Tibial nerve (tissue), 4 donors: ENCODE measurements around the gene PPP4R3B. TPM values are rescaled to one million over a fixed set of nuclear protein-coding genes. Genes with fewer than 3 reads are reported as not detected.

Source experiments
- DNase-seq, 2 donors: peaks; one replicate each; pipeline ENCODE4 v3.0.0-alpha.2; 2019; ENCODE audit warnings: low spot score in 2 of 2
- H3K27ac ChIP-seq, 4 donors: fragments of 200-600 bp; sonication (generic) in 3 of 4; one replicate each; pipeline ENCODE4 v1.5.1; 2017 to 2019; ENCODE audit warnings: mild to moderate bottlenecking in 1 of 4
- H3K27me3 ChIP-seq, 2 donors: fragments of 200-600 bp; sonication (generic) in 1 of 2; one replicate each; pipeline versions ENCODE4 v1.5.1 to v1.6.0; 2017 to 2019
- H3K36me3 ChIP-seq, 3 donors: fragments of 200-600 bp; sonication (generic); one replicate each; pipeline ENCODE4 v1.5.1; 2018 to 2019
- H3K4me1 ChIP-seq, 4 donors: fragments of 200-600 bp; sonication (generic) in 3 of 4; one replicate each; pipeline ENCODE4 v1.5.1; 2017 to 2019
- H3K4me3 ChIP-seq, 4 donors: fragments of 200-600 bp; sonication (generic) in 3 of 4; one replicate each; pipeline ENCODE4 v1.5.1; 2017 to 2019; ENCODE audit warnings: mild to moderate bottlenecking in 1 of 4, moderate library complexity in 1 of 4
- H3K9me3 ChIP-seq, 4 donors: fragments of 200-600 bp; sonication (generic) in 3 of 4; one replicate each; pipeline ENCODE4 v1.5.1; 2017 to 2019
- CTCF ChIP-seq, 5 experiments: fragments of 200-600 bp in 3 of 5; fragments of 450-650 bp in 2 of 5; sonication (generic) in 3 of 5; IDR thresholded peaks; one replicate each; pipeline ENCODE4 v1.5.1; 2016 to 2019; ENCODE audit warnings: antibody characterized with exemption in 5 of 5, mild to moderate bottlenecking in 3 of 5, moderate library complexity in 2 of 5
- EP300 ChIP-seq, 2 donors: sonication (generic); formaldehyde crosslinking; IDR thresholded peaks; one replicate each; pipeline ENCODE4 v1.6.1; 2017; ENCODE audit warnings: antibody characterized with exemption in 2 of 2, mild to moderate bottlenecking in 1 of 2
- POLR2A ChIP-seq, 2 donors: fragments of 450-650 bp; IDR thresholded peaks; one replicate each; pipeline ENCODE4 v1.6.1; 2017; ENCODE audit warnings: antibody characterized with exemption in 2 of 2, mild to moderate bottlenecking in 2 of 2, moderate library complexity in 2 of 2
- WGBS, 2 donors: methylation state at CpG; one replicate each; pipeline ENCODE4 v1.1.5; 2018; 5-methylcytosine and 5-hydroxymethylcytosine counted together
- total RNA-seq, 4 donors: library from RNA; depleted of rRNA; stranded (reverse); fragments of >200 nt; gene quantifications; one replicate each; pipeline ENCODE4 v1.1.0, GENCODE V29; 2016

The PPP4R3B gene
- total RNA-seq, 4 donors from 2014 or later: 53.1 to 65.1 (median 57.8) TPM

- H3K27me3 ChIP-seq: no peaks in the 10 kb centered on the region
- peaks cover 0 to 16% (median 3%) of the 10 kb centered on the region in 4 donors for H3K4me1 ChIP-seq
- no peak overlapping the region for H3K27ac ChIP-seq
- TF ChIP-seq POLR2A (IDR thresholded peaks at IDR 0.05) (no peak), CTCF (IDR thresholded peaks at IDR 0.05) (no peak), EP300 (IDR thresholded peaks at IDR 0.05) (no peak)
- H3K36me3 ChIP-seq: peaks cover 0 to 50% (median 0%) of the 10 kb centered on the region in 3 donors
- no peak for DNase-seq
- H3K9me3 ChIP-seq: no peaks in the 10 kb centered on the region
- H3K4me3 ChIP-seq: no peak overlapping the region
Observed at GRCh38 chr2:55595536-55595935, 21.9 kb downstream of the PPP4R3B start.

- H3K27me3 ChIP-seq: no peaks in the 10 kb centered on the region
- no peak overlapping the region for H3K27ac ChIP-seq
- H3K4me3 ChIP-seq: no peak overlapping the region
- 38 to 51% methylated on average over 1 of the region's 1 CpG for WGBS, 2 donors
- no peak for DNase-seq
- peaks cover 0 to 37% (median 3%) of the 10 kb centered on the region in 3 donors for H3K36me3 ChIP-seq
- TF ChIP-seq POLR2A (IDR thresholded peaks at IDR 0.05): no peak
- no peak for TF ChIP-seq CTCF (IDR thresholded peaks at IDR 0.05)
- no peak for TF ChIP-seq EP300 (IDR thresholded peaks at IDR 0.05)
- no peaks in the 10 kb centered on the region for H3K9me3 ChIP-seq
- peaks cover 0 to 16% (median 3%) of the 10 kb centered on the region in 4 donors for H3K4me1 ChIP-seq
Observed at GRCh38 chr2:55592130-55592529, 25.3 kb downstream of the PPP4R3B start.

GRCh38 chr2:55590810-55591440 is 26.5 kb downstream of the PPP4R3B start:
- DNase-seq: no peak
- Histone ChIP-seq H3K36me3 (peaks cover 0 to 35% (median 5%) of the 10 kb centered on the region in 3 donors), H3K9me3 (no peaks in the 10 kb centered on the region), H3K4me3 (no peak overlapping the region), H3K27me3 (no peaks in the 10 kb centered on the region), H3K4me1 (peaks cover 0 to 16% (median 3%) of the 10 kb centered on the region in 4 donors), H3K27ac (no peak overlapping the region)
- 80 to 84% methylated on average over 7 of the region's 7 CpGs for WGBS, 2 donors
- no peak for TF ChIP-seq CTCF (IDR thresholded peaks at IDR 0.05)
- no peak for TF ChIP-seq POLR2A (IDR thresholded peaks at IDR 0.05)
- no peak for TF ChIP-seq EP300 (IDR thresholded peaks at IDR 0.05)

- no peaks in the 10 kb centered on the region for H3K9me3 ChIP-seq
- H3K4me3 ChIP-seq: no peak overlapping the region
- TF ChIP-seq EP300 (IDR thresholded peaks at IDR 0.05): no peak
- TF ChIP-seq POLR2A (IDR thresholded peaks at IDR 0.05): no peak
- TF ChIP-seq CTCF (IDR thresholded peaks at IDR 0.05): no peak
- H3K27me3 ChIP-seq: no peaks in the 10 kb centered on the region
- no peak overlapping the region for H3K27ac ChIP-seq
- 86 to 88% methylated on average over 2 of the region's 2 CpGs for WGBS, 2 donors
- peaks cover 0 to 25% (median 0%) of the 10 kb centered on the region in 4 donors for H3K4me1 ChIP-seq
- peaks cover 0 to 46% (median 9%) of the 10 kb centered on the region in 3 donors for H3K36me3 ChIP-seq
- no peak for DNase-seq
Observed at GRCh38 chr2:55585451-55586080, 31.9 kb downstream of the PPP4R3B start.

- H3K36me3 ChIP-seq: peaks cover 0 to 52% (median 4%) of the 10 kb centered on the region in 3 donors
- H3K27ac ChIP-seq: no peak overlapping the region
Observed at GRCh38 chr2:55581874-55582547, 35.4 kb downstream of the PPP4R3B start.

More at GRCh38 chr2:55581874-55582547, 35.4 kb downstream of the PPP4R3B start:
- H3K4me3 ChIP-seq: no peak overlapping the region
- H3K9me3 ChIP-seq: no peaks in the 10 kb centered on the region
- H3K4me1 ChIP-seq: peaks cover 0 to 25% (median 0%) of the 10 kb centered on the region in 4 donors
- no peaks in the 10 kb centered on the region for H3K27me3 ChIP-seq
- TF ChIP-seq POLR2A (IDR thresholded peaks at IDR 0.05) (no peak), CTCF (IDR thresholded peaks at IDR 0.05) (no peak), EP300 (IDR thresholded peaks at IDR 0.05) (no peak)
- WGBS, 2 donors: 47 to 58% methylated on average over 4 of the region's 4 CpGs
- DNase-seq: no peak
